CD4-positive, alpha-beta T cell (primary cell): ENCODE data around the gene GCK. TPM values are rescaled to one million over a fixed set of nuclear protein-coding genes. Genes with fewer than 3 reads are reported as not detected.

Experiments
- ATAC-seq: fragments of 200-7000 bp; cut with Tn5 transposase; one replicate; pipeline ENCODE4 v1.10.0; 2022; ENCODE audit warnings: mild to moderate bottlenecking; ENCODE audit not compliant: poor library complexity
- CTCF ChIA-PET: fragments of 350-600 bp; sonication (Branson Sonifier 250); formaldehyde crosslinking; loops from one replicate; lab custom pipeline; 2021; ENCODE audit warnings: antibody characterized with exemption, inconsistent platforms; lab: Charles Lee
- POLR2A ChIA-PET: fragments of 350-600 bp; sonication (Branson Sonifier 250); formaldehyde crosslinking; loops from one replicate; lab custom pipeline; 2021; ENCODE audit warnings: antibody characterized with exemption, inconsistent platforms; lab: Charles Lee
- DNase-seq, 14 experiments: peaks; one replicate each; pipeline ENCODE4 v3.0.0-alpha.2; 2013 to 2020; ENCODE audit warnings: mixed read lengths in 2 of 14
- H3K27ac ChIP-seq, 2 donors: one replicate each; pipeline versions ENCODE4 v1.5.1 to v1.7.0; 2013; ENCODE audit warnings: low read length in 2 of 2, low read depth in 1 of 2, mild to moderate bottlenecking in 1 of 2
- H3K27me3 ChIP-seq, 2 experiments: 1 replicate in 1 of 2; 2 replicates in 1 of 2; pipeline versions ENCODE4 v1.6.1 to v1.7.0; 2013; ENCODE audit warnings: low read length in 2 of 2, control low read depth in 1 of 2, mild to moderate bottlenecking in 1 of 2, moderate library complexity in 1 of 2; ENCODE audit not compliant: insufficient read depth in 2 of 2, control insufficient read depth in 1 of 2
- H3K36me3 ChIP-seq: one replicate; pipeline ENCODE4 v1.6.1; 2013; ENCODE audit warnings: low read length, control low read depth; ENCODE audit not compliant: insufficient read depth
- H3K4me1 ChIP-seq: one replicate; pipeline ENCODE4 v1.6.1; 2013; ENCODE audit warnings: low read length, control low read depth; ENCODE audit not compliant: insufficient read depth
- H3K4me3 ChIP-seq: one replicate; pipeline ENCODE4 v1.5.1; 2013; ENCODE audit warnings: mild to moderate bottlenecking, low read length, moderate library complexity
- H3K9me3 ChIP-seq, 2 experiments: 1 replicate in 1 of 2; 2 replicates in 1 of 2; pipeline versions ENCODE4 v1.6.1 to v1.7.0; 2013; ENCODE audit warnings: low read length in 2 of 2, mild to moderate bottlenecking in 2 of 2, control low read depth in 1 of 2, moderate library complexity in 1 of 2; ENCODE audit not compliant: control insufficient read depth in 1 of 2, insufficient read depth in 1 of 2
- H3K27ac Mint-ChIP-seq: one replicate; pipeline ENCODE4 v1.8.0; 2020; ENCODE audit warnings: mixed read lengths
- H3K27me3 Mint-ChIP-seq: one replicate; pipeline ENCODE4 v1.8.0; 2021; ENCODE audit warnings: mixed read lengths
- H3K36me3 Mint-ChIP-seq: one replicate; pipeline ENCODE4 v1.8.0; 2021; ENCODE audit warnings: low read depth, mixed read lengths
- H3K4me1 Mint-ChIP-seq: one replicate; pipeline ENCODE4 v1.8.0; 2021; ENCODE audit warnings: low read depth, mixed read lengths
- H3K4me3 Mint-ChIP-seq: one replicate; pipeline ENCODE4 v1.8.0; 2020; ENCODE audit warnings: mild to moderate bottlenecking, mixed read lengths
- H3K9me3 Mint-ChIP-seq: one replicate; pipeline ENCODE4 v1.8.0; 2020; ENCODE audit warnings: mixed read lengths
- intact Hi-C, 2 experiments: fragments of 100-400 bp; cut with DNase I in 1 of 2; cut with micrococcal nuclease in 1 of 2; formaldehyde crosslinking; loops; one replicate each; pipeline versions ENCODE4 v1.15.1 to v1.9.0; 2023 to 2025; cut with DNase I, micrococcal nuclease
- total RNA-seq, 174 experiments: library from RNA in 2 of 174; stranded (reverse) in 2 of 174; gene quantifications; one replicate each; pipeline ENCODE4 v1.2.3 and lab custom pipeline; 2021 to 2026
- TF ChIP-seq, protein P1 (sequence below): fragments of 200-600 bp; IDR thresholded peaks from one replicate; pipeline ENCODE4 v1.8.0; 2022; ENCODE audit warnings: antibody characterized with exemption, mild to moderate bottlenecking

Gene GCK
- total RNA-seq, 2 experiments from 2014 or later: 0.47 to 0.71 TPM

DNA sequence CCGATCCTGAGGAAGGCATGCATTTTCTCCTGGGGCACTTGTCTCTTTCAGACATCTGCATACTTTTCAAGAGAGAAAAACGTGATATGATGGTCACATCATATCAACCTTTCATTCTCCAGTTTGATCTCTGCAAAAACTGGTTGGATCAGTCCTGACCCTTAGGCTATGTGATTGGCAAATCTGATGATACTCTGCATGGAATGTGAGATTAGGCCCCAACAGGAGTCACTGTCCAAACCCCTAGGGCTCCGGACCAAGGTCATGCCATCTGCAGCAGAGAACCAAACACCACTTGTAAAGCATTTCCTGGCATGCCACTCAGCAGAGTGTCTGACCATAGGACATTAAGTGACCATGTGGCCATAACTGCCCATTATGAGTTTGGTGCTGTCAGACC, 8.6 kb downstream of the GCK start:
- no peak overlapping the region for H3K4me3 ChIP-seq
- peaks cover 18% of the 10 kb centered on the region for H3K27me3 Mint-ChIP-seq
- peaks cover 5 to 6% of the 10 kb centered on the region in 2 experiments for H3K27me3 ChIP-seq
- peaks cover 2% of the 10 kb centered on the region for H3K9me3 Mint-ChIP-seq
- ChIA-PET CTCF (no interaction called here), POLR2A (no interaction called here)
- H3K27ac Mint-ChIP-seq: no peak overlapping the region
- H3K4me1 Mint-ChIP-seq: no peaks in the 10 kb centered on the region
- TF ChIP-seq, protein P1, sequence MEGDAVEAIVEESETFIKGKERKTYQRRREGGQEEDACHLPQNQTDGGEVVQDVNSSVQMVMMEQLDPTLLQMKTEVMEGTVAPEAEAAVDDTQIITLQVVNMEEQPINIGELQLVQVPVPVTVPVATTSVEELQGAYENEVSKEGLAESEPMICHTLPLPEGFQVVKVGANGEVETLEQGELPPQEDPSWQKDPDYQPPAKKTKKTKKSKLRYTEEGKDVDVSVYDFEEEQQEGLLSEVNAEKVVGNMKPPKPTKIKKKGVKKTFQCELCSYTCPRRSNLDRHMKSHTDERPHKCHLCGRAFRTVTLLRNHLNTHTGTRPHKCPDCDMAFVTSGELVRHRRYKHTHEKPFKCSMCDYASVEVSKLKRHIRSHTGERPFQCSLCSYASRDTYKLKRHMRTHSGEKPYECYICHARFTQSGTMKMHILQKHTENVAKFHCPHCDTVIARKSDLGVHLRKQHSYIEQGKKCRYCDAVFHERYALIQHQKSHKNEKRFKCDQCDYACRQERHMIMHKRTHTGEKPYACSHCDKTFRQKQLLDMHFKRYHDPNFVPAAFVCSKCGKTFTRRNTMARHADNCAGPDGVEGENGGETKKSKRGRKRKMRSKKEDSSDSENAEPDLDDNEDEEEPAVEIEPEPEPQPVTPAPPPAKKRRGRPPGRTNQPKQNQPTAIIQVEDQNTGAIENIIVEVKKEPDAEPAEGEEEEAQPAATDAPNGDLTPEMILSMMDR: no peak
- ATAC-seq (no peak), DNase-seq (no peak)
- no peaks in the 10 kb centered on the region for H3K4me1 ChIP-seq
- intact Hi-C loops: no loop called here
- no peaks in the 10 kb centered on the region for H3K36me3 Mint-ChIP-seq
- no peaks in the 10 kb centered on the region for H3K36me3 ChIP-seq
- no peak overlapping the region for H3K4me3 Mint-ChIP-seq
- peaks cover 0 to 4% of the 10 kb centered on the region in 2 experiments for H3K9me3 ChIP-seq
- no peak overlapping the region for H3K27ac ChIP-seq

DNA sequence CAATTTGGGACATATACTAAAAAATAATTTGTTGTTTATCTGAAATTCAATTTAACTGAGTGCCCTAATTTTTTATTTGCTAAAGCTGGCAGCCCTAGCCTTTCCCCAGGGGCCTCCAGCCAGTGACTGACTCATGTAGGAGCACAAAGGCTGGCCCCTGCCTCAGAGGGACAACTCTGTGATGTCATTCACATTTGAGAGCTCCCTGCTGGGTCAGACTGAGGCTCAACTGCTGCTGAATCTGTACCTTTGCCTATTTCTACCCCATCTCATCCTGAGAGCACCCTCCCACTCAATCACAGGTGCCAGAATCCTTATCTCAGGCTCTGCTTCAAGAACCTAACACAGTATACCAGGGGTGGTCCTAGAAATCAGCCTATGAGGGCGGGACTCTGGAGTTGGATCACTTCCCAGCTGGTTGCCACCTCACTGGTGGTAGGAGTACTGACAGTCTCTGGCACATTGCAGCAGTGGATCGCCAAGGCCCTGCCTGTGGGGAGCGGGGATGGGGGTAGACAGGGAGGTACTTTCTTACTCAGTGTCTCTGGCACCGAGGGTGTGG, 11.6 kb downstream of the GCK start:
- no peak overlapping the region for H3K27ac Mint-ChIP-seq
- ATAC-seq (no peak), DNase-seq (no peak)
- POLR2A ChIA-PET: no interaction called here
- intact Hi-C loops: no loop called here
- no peaks in the 10 kb centered on the region for H3K4me1 Mint-ChIP-seq
- Histone ChIP-seq H3K27me3 (peaks cover 6 to 7% of the 10 kb centered on the region in 2 experiments), H3K4me3 (no peak overlapping the region), H3K9me3 (peaks cover 0 to 2% of the 10 kb centered on the region in 2 experiments), H3K27ac (no peak overlapping the region), H3K4me1 (no peaks in the 10 kb centered on the region), H3K36me3 (no peaks in the 10 kb centered on the region)
- TF ChIP-seq, protein P1: no peak
- no peaks in the 10 kb centered on the region for H3K36me3 Mint-ChIP-seq
- peaks cover 2% of the 10 kb centered on the region for H3K9me3 Mint-ChIP-seq
- H3K27me3 Mint-ChIP-seq: peaks cover 30% of the 10 kb centered on the region
- CTCF ChIA-PET: no interaction called here
- H3K4me3 Mint-ChIP-seq: no peak overlapping the region

DNA sequence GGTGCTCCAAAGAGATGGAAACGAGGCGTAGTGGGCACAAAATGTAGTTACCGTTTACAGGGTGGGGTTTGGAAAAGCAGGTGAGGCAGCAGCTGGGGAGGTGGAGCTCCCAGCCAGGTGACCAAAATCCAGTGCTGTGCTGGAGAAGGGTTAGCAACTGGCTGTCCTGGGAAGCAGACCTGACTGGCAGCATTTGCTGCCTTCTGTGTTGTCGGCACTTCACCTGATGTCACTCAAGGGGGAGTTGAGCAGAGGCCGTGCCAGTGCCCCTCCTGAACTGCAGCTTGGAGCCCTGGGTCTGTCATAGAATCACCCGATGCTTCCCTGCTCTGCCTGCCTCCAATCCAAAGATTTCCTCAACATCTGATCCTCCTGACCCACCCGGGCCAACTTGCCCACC, 12.8 kb downstream of the GCK start:
- Histone ChIP-seq H3K36me3 (no peaks in the 10 kb centered on the region), H3K4me3 (no peak overlapping the region), H3K4me1 (no peaks in the 10 kb centered on the region), H3K27me3 (peaks cover 6 to 7% of the 10 kb centered on the region in 2 experiments), H3K27ac (no peak overlapping the region), H3K9me3 (peaks cover 0 to under 1% of the 10 kb centered on the region in 2 experiments)
- Mint-ChIP-seq H3K4me1 (no peaks in the 10 kb centered on the region), H3K36me3 (no peaks in the 10 kb centered on the region), H3K27me3 (peaks cover 30% of the 10 kb centered on the region), H3K27ac (no peak overlapping the region), H3K9me3 (no peaks in the 10 kb centered on the region), H3K4me3 (no peak overlapping the region)
- POLR2A ChIA-PET: no interaction called here
- DNase-seq (no peak), ATAC-seq (no peak)
- intact Hi-C loops: no loop called here
- CTCF ChIA-PET: no interaction called here
- TF ChIP-seq, protein P1: no peak
